HG03342 (cell line): ENCODE results near the gene IL17C.
A peak's percentile ranks its signal among the peaks of the same experiment; 100 is the strongest.

ENCODE experiments used
- ATAC-seq: cut with Tn5 transposase; IDR thresholded peaks from one replicate; pipeline ENCODE4 v1.9.1; 2021; ENCODE audit warnings: mild to moderate bottlenecking, moderate library complexity; ENCODE audit not compliant: unreplicated experiment

The IL17C gene

GRCh38 chr16:88626646-88627045, 11.7 kb upstream of the IL17C start:
- ATAC-seq: no peak

DNA sequence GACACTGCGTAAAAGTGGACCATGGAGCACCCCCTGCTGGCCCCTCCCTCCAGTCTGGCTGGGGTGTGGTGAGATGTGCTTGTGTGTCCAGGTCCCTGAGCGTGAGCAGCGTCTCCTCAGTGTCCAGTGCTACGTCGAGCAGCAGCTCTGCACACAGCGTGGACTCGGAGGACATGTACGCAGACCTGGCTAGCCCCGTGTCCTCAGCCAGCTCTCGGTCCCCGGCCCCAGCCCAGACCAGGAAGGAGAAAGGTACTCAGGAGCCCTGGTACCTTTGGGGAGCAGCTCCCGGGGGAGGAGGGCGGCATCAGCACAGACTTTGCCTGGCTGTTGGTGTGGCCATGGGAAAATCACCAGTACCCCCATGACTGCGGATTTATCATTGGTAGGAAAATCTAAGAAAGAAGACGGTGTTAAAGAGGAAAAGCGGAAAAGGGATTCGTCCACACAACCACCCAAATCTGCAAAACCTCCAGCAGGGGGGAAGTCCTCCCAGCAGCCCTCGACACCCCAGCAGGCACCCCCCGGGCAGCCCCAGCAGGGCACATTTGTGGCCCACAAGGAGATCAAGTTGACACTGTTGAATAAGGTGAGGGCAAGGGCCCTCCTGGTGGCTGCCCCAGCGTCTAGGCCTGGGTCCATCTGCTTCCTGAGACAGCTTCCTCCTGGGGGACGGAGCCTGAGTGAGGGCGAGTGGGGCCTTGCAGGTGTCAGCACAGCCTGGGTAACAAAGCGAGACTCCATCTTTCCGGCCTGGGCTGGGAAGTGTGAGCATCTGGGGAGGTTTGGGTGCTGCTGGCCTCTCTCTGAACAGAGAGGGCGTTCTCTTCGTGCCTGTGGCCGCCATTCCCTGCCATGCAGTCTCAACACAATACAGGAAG, 10.6 kb upstream of the IL17C start:
- no peak for ATAC-seq

- ATAC-seq: no peak
These were observed 9.8 kb upstream of the IL17C start for GRCh38 chr16:88628512-88628974.

DNA sequence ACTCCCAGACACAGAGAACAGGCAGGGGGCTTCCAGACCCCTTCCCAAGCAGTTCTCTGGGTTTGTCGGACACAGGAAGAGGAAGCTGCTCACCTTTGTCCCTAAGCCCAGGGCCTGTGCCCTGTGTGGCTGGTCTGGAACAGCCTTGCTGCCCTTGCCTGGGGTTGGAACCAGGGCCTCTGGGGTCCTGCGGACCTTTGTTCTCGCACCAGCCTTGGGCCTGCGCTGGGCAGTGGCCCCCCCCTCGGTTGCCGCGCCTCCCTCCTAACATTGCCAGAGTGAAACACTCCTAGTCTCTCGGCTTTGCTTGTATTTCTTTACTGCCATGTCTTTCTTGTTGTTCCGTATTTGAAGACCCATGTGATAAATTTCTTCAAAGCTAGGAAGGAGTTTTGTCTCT, 8.5 kb upstream of the IL17C start:
- no peak for ATAC-seq

- no peak for ATAC-seq
These were observed 7.9 kb upstream of the IL17C start for GRCh38 chr16:88630433-88630832.

GRCh38 chr16:88630941-88631340, 7.4 kb upstream of the IL17C start:
- no peak for ATAC-seq

- ATAC-seq: no peak
These were observed 7.0 kb upstream of the IL17C start for GRCh38 chr16:88631384-88631783.

DNA sequence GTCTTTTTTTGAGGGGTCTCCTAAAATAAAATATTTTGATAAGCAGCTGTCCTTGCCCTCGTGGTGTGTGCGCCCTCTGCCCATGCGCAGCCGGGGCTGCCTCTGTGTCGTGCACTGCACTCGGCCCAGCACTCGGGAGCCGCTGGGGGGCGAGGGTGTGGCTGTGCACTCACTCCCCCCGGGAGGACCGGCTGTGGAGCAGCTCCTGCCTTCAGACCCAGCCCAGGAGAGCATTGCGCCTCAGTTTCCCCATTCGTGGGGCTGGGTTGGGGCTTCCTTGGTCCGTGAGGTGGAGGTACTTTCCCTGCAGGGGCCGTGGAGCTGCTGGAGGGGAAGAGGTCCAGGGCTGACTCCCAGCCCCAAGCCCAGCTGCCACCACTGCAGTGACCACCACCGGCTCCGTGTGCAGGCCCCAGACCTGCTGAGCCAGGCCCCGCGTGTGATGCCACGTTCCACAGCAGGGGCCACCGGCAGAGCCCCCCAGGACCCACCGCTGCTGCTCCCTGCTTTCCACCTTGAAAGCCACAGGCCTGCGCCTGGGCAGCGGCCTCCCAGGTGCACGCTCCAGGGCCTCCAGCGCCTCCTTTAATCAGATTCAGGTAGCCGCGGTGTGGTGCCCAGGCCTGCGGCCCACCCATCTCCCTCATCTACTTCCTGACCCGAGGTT, 6.3 kb upstream of the IL17C start:
- ATAC-seq: no peak

GRCh38 chr16:88632587-88632930, 5.8 kb upstream of the IL17C start:
- no peak for ATAC-seq

DNA sequence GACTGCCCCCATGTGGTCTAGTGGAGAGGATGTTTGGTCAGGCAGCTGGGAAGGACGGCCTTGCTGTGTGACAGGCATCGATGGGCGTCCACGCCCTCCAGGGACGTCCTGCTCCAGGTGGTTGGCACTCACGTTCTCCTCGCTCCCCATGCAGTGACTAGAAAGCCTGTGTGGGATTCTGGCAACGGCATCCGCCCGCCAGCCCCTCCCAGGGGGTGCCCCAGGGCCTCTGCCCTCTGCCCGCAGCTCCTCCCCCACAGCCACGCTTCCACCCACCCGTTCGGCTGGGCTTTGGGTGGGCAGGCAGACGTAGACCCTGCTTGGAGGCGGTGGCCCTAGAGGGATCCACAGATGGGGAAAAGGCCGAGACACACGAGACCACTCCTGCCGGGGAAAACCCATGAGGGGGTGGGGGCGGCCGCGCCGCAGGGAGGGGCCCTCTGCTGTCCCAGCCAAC, 4.7 kb upstream of the IL17C start:
- peak; percentile 14 for ATAC-seq

DNA sequence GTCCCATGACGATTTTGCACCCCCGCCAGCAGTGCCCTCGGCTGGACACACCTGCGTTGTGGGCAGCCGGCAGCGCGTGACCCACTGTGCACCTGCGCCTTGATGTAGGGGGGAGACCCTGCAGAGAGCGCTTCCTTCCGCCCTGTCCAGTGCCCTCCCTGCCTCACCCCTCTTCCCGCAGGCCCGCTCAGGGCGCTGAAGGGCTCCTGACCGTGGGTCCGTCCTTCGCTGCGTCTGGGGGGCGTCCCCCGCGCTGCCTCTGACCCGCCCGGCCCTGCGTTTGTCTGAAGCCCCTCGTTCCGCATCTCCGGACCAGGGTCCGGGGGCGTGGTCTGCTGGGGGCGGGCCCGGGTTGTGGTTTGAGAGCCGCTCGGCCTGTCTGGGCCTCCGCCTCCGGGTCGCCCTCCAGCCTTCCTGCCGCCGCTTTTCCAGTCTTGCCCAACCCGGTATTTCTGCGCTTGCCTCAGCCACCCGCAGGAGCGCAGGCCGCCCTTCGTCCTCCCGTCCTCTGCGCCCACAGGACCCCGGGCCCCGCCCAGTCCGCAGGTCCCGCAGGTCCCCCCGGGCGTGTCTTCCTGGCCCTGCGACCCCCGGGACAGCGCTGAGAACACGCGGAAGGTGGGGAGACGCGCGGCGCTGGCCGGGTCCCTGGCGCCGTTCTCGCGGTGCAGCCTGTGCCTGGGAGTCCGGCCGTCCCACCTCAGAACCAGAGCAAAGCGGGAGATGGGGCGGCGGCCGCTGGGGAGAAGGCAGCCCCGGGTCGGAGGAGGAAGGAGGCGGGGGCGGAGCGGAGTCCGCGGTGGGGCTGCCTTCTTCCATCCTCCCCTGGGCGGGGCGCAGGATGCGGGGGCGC, 4.0 kb upstream of the IL17C start:
- peak; percentile 37 for ATAC-seq

- no peak for ATAC-seq
These were observed 3.2 kb upstream of the IL17C start for GRCh38 chr16:88634994-88635670.

DNA sequence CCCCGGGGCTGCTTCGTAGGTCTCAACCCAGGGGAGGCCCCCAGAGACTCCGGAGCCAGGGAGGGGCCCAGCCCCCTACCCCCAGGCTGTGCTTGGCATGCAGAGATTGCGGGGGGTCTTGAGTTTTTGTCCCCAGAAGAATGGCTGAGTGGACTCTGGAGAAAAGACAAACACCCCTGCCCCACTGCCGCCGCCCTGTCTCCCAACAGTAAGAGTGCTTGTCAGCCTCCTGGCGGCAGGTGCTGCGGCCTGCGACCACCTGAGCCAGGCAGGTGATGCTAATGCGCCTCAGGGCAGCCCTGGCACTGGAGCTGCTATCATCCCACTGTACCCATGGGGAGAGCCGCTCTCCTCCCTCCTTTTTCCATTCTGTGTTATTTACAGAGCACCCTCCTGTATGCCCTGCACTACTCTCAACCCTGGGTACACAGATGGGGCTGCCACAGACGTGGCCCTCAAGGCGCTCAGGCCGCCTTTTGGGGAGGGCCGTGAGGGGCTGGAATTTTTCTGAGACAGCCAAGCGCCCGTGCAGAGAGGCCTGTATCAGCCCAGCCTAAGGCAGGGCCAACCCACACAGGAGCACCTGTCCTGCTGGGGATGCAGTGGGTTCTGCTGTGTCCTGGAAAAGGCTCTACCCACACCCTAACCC, 2.6 kb upstream of the IL17C start:
- ATAC-seq: no peak

- ATAC-seq: no peak
These were observed 1.7 kb upstream of the IL17C start for GRCh38 chr16:88636488-88637265.

- no peak for ATAC-seq
These were observed 1.1 kb downstream of the IL17C start for GRCh38 chr16:88639231-88640038.

DNA sequence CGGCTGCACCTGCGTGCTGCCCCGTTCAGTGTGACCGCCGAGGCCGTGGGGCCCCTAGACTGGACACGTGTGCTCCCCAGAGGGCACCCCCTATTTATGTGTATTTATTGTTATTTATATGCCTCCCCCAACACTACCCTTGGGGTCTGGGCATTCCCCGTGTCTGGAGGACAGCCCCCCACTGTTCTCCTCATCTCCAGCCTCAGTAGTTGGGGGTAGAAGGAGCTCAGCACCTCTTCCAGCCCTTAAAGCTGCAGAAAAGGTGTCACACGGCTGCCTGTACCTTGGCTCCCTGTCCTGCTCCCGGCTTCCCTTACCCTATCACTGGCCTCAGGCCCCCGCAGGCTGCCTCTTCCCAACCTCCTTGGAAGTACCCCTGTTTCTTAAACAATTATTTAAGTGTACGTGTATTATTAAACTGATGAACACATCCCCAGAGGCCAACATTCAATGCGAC, 1.7 kb downstream of the IL17C start:
- ATAC-seq: no peak

DNA sequence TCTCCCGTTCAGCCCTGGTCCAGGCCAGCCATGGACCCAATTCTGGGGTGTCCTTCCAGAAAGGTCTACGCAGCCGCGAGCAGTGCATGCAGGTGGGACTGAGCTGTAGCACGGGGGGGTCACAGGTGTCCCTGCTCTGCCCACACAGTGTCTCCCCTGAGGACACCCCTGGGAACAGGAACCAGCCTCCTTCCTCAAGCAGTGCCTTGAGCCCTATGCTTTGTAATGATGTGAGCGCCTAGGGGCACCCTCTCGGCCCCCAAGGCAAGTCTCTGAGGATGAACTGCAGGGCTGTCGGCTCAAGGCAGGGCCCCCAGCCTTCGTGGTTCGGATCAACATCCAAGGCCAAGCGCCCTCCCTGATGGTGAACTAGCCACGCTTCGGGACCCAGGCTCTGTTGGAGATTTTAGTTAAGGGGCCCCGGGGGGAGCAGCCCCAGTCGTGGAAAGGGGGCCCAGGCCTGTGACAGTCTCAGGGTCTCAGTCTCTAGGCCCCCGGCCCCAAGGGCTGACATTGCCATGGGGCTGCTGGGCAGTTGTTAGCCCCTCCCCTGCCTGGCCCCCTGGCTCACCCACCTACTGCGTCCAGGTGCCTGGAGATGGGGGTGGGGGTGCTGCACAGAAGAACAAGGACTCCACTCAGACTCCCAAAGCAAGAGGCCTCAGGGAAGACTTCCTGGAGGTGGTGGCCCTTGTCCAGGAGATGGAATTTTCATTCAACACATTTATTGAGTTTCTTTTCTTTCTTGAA, 2.3 kb downstream of the IL17C start:
- ATAC-seq: no peak
